ENCODE results near the gene ATF6.
"Not testable (repeated sequence)": the region's sequence is repeated elsewhere in the genome, so short reads cannot be mapped to it uniquely, and the experiment has no call there.

ATF6 gene

DNA sequence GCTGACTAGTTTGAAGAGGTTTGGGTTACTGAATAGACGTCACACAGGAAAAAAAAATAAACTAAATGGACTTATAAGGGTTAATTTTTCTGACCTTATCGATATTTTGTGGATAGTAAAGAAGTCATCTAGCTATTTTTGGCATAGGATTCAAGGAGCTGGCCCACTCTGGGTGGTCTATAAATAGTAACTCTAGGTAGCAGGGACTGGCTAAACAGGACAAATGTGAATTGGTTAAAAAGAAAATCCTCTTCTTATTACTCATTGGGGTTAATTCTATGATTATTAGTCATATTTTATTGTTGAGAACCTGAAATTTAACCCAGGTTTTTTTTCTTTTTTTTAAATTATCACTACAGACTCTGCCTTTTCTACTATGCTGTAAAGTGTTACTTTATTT lies 61.7 kb downstream of the ATF6 start:
- no peak for DNase-seq (ENCODE audit: low read depth in 1 of 2, low spot score in 1 of 2)

DNA sequence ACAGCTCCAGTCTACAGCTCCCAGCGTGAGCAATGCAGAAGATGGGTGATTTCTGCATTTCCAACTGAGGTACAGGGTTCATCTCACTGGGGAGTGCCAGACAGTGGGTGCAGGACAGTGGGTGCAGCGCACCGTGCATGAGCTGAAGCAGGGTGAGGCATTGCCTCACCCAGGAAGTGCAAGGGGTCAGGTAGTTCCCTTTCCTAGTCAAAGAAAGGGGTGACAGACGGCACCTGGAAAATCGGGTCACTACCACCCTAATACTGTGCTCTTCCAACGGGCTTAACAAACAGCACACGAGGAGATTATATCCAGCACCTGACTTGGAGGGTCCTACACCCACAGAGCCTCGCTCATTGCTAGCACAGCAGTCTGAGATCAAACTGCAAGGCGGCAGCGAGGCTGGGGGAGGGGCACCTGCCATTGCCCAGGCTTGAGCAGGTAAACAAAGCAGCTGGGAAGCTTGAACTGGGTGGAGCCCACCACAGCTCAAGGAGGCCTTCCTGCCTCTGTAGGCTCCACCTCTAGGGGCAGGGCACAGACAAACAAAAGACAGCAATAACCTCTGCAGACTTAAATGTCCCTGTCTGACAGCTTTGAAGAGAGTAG lies 66.3 kb downstream of the ATF6 start:
- DNase-seq (ENCODE audit: low read depth in 1 of 2, low spot score in 1 of 2), result not testable (repeated sequence)

DNA sequence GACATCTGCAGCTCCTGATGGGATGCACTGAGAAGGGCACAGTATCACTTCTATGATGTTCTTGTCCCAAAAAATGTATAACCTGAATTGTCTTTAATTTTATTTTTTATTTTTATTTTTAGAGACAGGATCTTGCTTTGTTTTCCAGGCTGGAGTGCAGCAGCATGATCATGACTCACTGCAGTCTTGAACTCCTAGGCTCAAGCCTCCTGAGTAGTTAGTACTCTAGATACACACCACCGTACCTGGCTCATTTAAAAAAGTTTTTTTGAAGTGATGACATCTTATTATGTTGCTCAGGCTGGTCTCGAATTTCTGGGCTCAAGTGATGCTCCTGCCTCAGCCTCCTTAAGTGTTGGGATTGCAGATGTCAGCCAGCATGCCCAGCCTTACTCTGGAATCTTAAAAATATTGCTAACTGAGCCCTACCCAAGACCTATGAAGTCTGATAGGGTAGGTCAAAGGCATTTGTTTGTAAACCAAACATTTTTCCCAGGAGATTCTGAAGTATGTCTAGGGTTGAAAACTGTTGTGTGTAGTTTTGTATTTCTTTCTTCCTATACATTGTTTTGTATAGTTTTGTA lies 68.9 kb downstream of the ATF6 start:
- no peak for DNase-seq (ENCODE audit: low read depth in 1 of 2, low spot score in 1 of 2)

DNA sequence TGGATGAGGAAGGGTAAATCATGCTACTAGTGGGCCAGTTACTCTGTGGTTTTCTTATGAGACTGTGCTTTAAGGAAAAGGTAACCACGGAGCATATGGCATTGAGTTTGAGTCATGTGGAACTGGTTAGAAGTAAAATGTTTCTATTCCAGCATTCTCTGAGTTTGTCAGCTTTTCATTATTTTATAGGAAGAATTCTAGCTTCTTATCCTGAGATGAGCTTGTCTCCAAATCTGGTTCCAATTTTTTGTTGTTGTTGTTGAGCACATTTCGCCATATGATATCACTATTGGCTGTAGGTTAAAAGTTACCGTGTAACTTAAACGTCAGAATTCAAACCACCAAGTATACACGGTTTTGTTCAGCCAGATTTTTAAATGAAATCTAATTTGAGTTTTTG lies 69.9 kb downstream of the ATF6 start:
- DNase-seq (ENCODE audit: low read depth in 1 of 2, low spot score in 1 of 2), result no peak

DNA sequence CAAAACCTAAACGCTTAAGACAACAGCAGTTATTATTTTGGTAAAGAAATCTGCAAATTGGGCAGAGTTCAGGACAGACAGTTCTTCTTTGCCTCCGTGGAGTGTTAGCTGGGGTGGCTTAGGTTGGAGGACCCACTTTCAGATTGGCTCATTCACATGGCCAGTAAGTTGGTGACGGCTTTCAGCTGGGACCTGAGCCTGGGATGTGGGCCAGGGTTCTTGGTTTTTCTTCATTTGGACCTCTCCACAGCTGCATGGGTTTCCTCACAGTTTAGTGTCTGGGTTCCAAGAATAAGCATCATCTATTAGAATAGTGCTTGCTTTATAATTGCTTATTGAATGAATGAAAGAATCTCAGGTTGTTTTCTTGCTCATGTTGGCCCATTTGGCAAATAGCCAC lies 72.2 kb downstream of the ATF6 start:
- no peak for DNase-seq (ENCODE audit: low read depth in 1 of 2, low spot score in 1 of 2)

DNA sequence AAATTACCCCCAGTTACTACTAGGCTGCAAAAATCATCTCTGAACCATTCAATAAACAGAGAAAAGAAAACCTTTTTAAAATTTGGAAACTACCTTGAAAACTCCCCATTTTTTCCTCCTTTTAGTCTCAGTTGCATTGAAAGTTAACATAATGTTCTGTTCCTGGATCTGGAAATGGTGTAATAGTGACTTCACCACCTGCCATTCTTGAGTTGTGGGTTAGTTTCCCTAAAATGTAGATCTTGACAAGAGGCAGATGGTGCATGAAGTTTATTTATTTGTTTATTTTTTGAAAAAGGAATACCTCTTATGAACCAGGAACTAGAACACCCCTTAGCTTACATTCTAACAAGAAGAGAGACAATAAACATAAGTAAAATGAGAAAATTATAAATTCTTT lies 72.8 kb downstream of the ATF6 start:
- no peak for DNase-seq (ENCODE audit: low read depth in 1 of 2, low spot score in 1 of 2)

DNA sequence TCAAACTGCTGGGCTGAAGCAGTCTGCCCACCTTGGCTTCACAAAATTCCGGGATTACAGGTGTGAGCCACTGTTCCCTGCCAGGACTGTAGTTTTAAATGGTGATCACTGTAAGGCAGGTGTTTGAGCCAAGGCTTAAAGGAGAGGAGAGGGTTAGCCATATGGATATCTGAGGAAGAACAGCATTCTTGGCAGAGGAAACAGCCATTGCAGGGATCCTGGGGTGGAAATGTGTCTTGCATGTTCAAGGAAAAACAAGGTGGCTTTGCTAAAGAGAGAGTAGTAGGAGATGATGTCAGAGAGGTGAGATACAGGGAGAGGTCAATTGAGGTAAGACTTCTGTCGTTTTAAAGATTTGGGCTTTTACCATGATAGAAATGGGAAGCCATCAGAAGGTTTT lies 73.5 kb downstream of the ATF6 start:
- DNase-seq (ENCODE audit: low read depth in 1 of 2, low spot score in 1 of 2), result no peak

DNA sequence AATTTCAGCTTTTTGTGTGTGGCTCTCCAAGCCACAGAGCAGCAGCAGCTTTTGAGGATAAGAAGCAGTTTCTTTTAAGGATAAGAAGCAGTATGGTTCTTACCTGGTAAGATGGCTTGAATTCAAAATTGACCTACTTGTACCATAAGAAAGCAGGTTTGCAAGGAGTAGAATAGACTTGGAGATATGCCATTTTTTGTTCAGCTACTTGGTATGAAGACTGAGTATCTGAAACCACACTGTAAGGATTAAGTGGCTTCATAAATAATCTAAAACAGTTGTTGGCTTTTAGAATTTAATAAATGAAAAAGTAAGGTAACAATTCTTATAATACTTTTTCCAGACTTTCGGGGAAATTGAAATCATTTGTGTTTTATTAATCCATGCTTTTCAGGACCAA lies 74.2 kb downstream of the ATF6 start:
- DNase-seq (ENCODE audit: low read depth in 1 of 2, low spot score in 1 of 2), result no peak

DNA sequence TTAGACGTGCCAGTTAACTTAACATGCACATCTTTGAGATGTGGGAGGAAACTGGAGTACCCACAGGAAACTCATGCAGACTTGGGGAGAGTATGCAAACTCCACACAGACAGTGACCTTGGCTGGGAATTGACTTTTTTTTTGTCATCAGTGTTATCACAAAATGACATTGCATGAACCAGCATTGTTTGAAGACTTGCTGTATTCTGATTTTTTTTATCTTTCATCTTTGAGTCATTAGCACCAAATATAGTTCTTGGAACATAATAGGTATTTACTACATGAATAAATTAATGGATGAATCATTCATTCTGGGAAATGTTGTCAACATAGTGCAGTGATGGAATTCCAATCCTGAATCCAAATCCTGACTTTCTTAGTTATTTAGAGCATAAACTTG lies 77.0 kb downstream of the ATF6 start:
- DNase-seq (ENCODE audit: low read depth in 1 of 2, low spot score in 1 of 2), result no peak

DNA sequence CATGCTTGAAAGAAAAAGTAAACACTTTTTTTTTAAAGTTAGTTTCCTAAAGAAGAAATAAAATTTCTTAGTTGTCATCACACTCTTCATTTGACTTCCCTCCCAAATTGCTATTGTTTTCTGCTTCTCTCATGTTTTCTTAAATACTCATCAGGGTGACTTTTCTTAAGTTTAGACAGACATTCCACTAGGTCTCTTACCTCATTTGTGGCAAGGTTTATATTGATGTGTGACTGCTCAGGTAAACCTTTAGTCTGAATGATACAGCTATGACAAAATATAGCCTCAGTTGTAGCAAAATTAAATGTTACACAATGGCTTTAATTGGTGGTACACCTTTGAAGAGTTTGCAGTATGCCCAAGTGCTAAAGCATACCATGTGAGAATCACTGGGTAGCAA lies 78.6 kb downstream of the ATF6 start:
- DNase-seq (ENCODE audit: low read depth in 1 of 2, low spot score in 1 of 2), result no peak

DNA sequence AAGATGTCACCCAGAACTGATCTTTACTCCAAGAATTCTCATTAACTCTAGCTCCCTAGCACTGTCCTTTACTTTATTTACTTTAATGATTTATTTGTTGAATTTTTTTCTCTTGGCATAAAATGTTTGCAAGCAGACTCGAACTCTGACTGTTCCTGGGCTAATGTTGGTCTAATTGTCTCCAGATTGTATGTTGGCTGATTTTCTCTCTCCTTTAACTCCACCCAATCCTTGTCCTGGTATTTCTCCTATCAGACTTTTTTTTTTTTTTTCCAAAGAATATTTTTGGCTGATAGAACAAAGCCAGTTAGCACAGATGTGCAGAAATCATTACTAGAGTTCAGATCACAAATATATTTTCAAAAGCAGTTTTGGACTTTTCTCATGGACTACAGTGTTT lies 82.6 kb downstream of the ATF6 start:
- DNase-seq (ENCODE audit: low read depth in 1 of 2, low spot score in 1 of 2), result no peak

DNA sequence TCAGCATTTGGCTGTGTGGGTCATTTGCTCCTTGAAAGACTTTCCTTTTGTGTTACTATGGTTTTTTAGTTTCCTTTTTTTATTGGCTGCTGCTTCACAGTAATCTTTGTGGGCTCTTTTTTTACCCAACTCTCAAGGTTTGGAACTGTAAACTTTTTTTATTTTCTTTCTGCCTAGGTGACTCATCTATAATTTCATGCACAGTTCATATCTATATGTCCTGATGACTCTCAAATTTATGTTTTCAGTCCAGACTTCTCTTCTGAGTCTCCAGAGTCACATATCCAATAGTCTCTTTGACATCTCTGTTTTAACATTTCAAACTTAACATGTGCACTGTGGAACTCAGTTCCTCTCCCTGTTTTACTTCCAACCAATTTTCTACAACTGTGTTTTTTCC lies 83.4 kb downstream of the ATF6 start:
- no peak for DNase-seq (ENCODE audit: low read depth in 1 of 2, low spot score in 1 of 2)

DNA sequence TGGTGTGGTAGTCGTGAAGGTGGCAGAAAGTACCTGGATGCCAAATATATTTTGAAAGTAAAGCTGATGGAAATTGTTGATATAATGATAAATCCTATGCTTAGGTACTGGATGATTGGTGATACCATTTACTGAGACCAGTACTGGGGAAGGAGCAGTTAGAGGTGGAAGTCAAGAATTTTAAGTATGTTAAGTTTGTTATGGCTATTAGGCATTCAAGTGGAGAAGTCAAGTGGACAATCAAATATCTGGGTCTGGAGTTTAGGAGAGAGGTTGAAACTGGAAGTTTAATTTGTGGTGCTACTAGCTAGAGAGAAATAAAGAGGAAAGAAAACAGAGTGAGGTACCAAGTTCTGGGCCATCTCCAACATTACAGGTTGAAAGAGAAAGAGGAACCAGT lies 89.1 kb downstream of the ATF6 start:
- DNase-seq (ENCODE audit: low read depth in 1 of 2, low spot score in 1 of 2), result no peak

DNA sequence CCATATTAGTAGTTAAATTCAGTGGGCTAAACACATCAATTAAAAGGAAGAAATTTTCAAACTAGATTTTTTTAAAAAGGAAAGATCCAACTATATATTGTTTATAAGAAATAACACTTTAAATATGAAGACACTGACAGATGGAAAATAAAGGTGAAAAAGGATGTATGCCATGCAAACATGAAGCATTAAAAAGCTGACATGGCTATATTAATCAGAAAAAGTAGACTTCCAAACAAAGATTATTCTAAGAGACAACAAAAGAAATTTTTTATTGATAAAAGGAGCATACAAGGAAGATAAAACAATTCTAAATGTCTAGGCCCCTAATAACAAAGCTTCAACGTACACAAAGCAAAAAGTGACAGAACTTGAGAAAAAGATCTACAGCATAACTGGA lies 92.2 kb downstream of the ATF6 start:
- DNase-seq (ENCODE audit: low read depth in 1 of 2, low spot score in 1 of 2), result no peak

DNA sequence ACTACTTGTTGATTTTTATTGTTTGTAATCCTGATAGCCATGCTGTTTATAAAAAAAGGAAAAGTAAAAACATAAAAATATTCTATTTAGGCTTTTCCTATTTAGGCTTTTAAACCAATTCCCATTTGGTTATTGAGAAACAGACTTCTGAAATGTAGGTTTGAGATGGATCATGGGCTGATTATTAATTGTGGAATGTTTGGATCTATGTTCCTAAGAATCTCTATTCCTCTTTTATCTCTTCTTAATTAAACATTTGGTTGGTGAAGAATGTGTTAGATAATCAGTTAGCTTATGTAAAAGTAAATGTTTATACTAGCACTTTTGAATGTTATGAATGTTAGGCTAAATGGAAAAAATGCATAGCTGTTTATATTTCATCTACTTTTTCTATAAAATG lies 97.4 kb downstream of the ATF6 start:
- DNase-seq (ENCODE audit: low read depth in 1 of 2, low spot score in 1 of 2), result no peak

DNA sequence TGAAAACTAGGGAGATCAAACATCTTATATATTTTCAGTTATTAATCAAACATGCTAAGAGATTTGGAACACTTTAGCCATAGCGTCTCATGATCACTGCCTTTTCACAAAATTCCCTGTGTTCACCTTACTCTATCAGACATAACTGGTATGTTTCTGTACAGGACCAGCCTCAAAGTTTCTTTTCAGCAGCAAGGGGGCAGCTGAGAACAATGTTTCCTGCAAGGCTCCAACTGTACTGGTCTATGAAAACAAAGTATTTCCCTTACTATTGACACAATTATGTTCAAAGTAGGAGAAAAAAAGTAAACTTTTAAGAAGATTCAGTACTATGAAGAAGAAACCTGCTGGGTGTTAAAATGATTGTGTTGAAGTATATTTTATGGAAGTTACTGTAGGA lies 98.5 kb downstream of the ATF6 start:
- no peak for DNase-seq (ENCODE audit: low read depth in 1 of 2, low spot score in 1 of 2)

DNA sequence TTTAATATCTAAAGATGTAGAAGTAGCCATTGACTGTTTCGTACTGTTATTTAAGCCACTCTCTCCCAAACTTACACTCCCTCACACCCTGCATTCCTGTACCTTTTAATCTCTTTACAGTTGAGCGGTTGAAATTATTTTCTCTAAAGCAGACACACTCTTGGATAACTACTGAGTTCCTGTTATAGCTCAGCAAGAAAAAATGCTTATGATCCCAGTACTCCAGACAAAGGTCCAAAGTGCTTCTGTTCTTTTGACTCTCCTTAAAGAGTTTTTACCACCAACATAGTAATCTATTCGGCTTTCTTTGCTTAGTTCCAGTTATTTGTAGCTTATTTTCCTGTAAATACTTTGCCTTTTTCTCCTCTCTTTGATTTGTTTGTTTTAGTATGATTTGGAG lies 100.1 kb downstream of the ATF6 start:
- no peak for DNase-seq (ENCODE audit: low read depth in 1 of 2, low spot score in 1 of 2)

DNA sequence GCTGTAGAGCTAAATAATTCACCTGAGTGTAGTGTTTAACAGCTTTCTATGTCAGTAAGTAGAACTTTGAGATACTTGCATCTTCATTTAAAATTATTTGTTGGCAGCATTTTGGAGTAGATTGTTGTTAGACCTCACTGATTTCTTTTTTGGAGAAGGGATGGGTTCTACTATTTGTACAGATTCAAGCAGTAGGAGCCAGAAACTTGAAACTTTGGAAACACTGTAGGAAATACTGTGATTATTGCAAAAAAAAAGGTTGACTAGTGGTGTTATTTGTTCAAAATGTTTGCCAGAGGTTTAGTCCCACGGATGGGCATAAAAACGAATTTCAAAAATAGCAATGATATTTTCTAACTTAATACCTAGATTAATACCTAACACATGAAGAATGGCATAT lies 102.7 kb downstream of the ATF6 start:
- DNase-seq (ENCODE audit: low read depth in 1 of 2, low spot score in 1 of 2), result no peak

DNA sequence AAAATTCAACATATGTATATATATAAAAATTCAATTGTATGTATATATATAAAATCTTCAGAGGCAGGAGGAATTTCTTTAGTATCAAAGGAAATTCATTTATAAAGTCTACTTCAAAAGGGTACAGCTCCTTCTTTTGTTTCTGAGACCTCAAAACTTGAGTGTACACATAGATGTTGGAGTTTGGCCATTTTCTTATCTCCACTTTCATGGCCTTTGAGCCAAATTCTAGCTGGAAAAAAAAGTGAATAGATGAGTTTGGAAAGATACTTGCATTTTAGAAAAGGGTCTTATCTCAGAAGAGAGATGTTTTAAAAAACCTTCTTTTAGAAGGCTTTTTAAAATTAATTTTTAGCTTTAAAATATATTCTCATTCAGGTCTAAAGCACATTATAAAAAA lies 103.2 kb downstream of the ATF6 start:
- no peak for DNase-seq (ENCODE audit: low read depth in 1 of 2, low spot score in 1 of 2)

DNA sequence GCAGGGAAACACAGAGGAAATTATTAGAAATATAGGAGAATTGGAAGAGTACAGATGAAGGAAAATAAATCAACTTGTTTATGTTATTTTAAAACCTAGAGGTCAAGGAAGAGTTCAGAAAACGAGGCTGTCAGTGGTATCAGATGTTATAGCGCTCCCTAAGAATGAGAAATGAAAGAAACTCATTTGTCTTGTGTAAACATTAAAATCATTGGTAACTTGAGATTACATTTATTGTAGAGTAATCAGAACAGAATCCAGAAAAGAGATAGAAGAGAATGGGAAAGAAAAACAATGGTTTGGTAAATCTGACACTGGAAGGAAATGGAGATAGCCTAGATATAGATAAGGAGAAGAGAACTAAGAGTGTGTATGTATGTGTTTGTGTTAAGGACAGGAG lies 106.4 kb downstream of the ATF6 start:
- DNase-seq (ENCODE audit: low read depth in 1 of 2, low spot score in 1 of 2), result no peak

DNA sequence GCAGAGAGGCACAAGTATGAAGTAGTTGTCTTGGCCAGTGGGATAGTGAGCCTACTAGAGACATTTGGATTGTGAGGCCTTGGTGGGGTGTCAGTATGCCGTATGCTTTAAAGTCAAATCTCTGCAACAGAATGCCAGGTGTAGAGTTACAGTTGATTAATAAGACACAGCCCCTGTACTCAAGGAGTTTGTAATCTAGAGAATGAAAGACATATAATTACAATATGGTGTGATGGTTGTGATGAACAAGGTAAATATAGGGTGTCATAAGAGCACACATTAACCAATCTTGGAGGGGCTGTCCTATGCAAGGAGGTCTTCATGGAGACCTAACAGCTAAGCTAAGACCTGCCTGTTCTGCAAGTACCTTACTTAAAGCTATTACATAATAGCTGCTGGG lies 113.1 kb downstream of the ATF6 start:
- no peak for DNase-seq (ENCODE audit: low read depth in 1 of 2, low spot score in 1 of 2)

DNA sequence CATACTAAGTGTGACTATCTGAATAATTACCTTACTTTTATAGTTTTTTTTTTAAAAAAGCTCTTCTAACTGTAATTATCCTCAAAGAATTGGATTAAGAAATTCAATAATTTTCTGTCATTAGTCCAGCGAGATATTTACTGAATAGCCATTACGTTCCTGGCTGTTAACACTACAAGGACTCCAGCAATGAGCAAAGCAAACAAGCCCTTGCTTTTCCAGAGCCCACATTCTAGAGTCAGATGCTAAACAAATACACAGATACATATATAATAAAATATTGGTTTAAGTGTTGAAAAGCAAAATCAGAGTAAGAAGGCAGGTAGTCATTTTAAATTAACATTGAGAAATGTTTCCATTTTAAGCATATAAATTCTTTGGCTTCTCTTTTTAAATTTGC lies 118.4 kb downstream of the ATF6 start:
- no peak for DNase-seq (ENCODE audit: low read depth in 1 of 2, low spot score in 1 of 2)

DNA sequence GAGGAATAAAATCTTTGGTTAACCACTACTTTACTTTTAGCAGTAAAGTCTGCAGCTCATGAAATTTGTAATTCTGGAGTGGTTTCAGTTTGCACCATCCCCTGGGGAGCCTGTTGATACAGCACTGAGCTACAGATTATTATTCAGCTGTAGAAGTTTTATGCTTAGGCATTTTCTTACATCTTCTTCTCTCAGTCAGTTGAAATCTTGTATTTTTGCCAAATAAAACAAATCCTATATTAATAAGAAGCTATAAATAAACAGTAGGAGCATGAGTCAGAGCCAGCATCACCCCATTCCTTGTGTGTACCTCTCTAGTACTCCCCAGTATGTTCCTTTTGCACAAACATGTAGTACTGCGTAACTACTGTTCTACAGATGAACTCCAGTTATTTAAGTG lies 118.9 kb downstream of the ATF6 start:
- no peak for DNase-seq (ENCODE audit: low read depth in 1 of 2, low spot score in 1 of 2)

DNA sequence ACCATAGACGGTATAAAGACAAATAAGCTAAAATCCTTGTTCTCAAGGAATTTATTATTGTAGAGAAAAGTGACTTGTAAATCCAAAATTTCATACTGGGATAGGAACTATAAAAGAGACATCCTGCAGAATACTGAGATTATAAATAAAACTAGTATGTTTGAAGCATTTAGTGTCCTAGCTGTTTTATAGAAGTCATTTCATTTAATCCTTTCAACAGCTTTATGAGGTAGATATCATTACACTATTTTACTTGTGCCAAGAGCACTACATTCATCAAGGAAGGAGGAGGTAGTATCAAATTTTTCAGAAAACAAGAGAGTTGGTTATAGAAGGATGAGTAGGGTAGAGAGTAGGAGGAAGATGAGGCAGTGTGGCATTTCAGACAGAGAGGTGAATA lies 119.6 kb downstream of the ATF6 start:
- DNase-seq (ENCODE audit: low read depth in 1 of 2, low spot score in 1 of 2), result no peak
